SK-N-SH (cell line): ENCODE measurements around the gene ZC3HAV1L. TPM values are rescaled to one million over a fixed set of nuclear protein-coding genes. Genes with fewer than 3 reads are reported as not detected.

Experiments
- CTCF ChIA-PET: fragments of 300-600, 350-600 bp; formaldehyde crosslinking; extraction: SDS; loops from one replicate; lab custom pipeline; 2021; lab: Yijun Ruan, JAX
- POLR2A ChIA-PET: fragments of 350-600 bp; sonication (Branson Sonifier 250); formaldehyde crosslinking; extraction: SDS; loops from one replicate; lab custom pipeline; 2020; ENCODE audit warnings: antibody characterized with exemption, inconsistent platforms; lab: Yijun Ruan, JAX
- DNase-seq: peaks from one replicate; pipeline ENCODE4 v3.0.0; 2012
- H2AFZ ChIP-seq: fragments of 200-600 bp; sonication (generic); 2 replicates; pipeline ENCODE4 v1.8.1; 2016; ENCODE audit warnings: antibody characterized with exemption, mild to moderate bottlenecking, low read depth
- H3F3A ChIP-seq: fragments of 200-600 bp; sonication (generic); replicated peaks from 2 replicates; pipeline ENCODE3; 2016; ENCODE audit warnings: antibody characterized with exemption, mild to moderate bottlenecking; ENCODE audit not compliant: insufficient read depth
- H3K27ac ChIP-seq, 2 experiments: fragments of 200-500 bp in 1 of 2; fragments of 200-600 bp in 1 of 2; sonication (Bioruptor generic) in 1 of 2; sonication (generic), shearing (Covaris generic) in 1 of 2; 2 replicates each; pipeline versions ENCODE4 v1.5.1 to v1.6.1; 2014 to 2016; ENCODE audit warnings: low read depth in 2 of 2, inconsistent platforms in 1 of 2, low read length in 1 of 2, mild to moderate bottlenecking in 1 of 2, mixed read lengths in 1 of 2
- H3K27me3 ChIP-seq: fragments of 200-600 bp; sonication (generic), shearing (Covaris generic); 2 replicates; pipeline ENCODE4 v1.6.1; 2016; ENCODE audit warnings: mixed run types; ENCODE audit not compliant: insufficient read depth
- H3K36me3 ChIP-seq, 2 experiments: fragments of 200-500 bp in 1 of 2; fragments of 200-600 bp in 1 of 2; sonication (Bioruptor generic) in 1 of 2; sonication (generic) in 1 of 2; replicated peaks in 1 of 2; 2 replicates each; pipeline versions ENCODE3 to v1.5.1; 2014 to 2016; ENCODE audit warnings: low read length in 1 of 2, mild to moderate bottlenecking in 1 of 2; ENCODE audit not compliant: insufficient read depth in 2 of 2, control insufficient read depth in 1 of 2
- H3K4me1 ChIP-seq, 2 experiments: fragments of 200-500 bp in 1 of 2; fragments of 200-600 bp in 1 of 2; sonication (Bioruptor generic) in 1 of 2; sonication (generic), shearing (Covaris generic) in 1 of 2; 2 replicates each; pipeline versions ENCODE4 v1.5.1 to v1.6.1; 2014 to 2016; ENCODE audit warnings: low read depth in 1 of 2, low read length in 1 of 2, mixed run types in 1 of 2; ENCODE audit not compliant: insufficient read depth in 2 of 2, control insufficient read depth in 1 of 2
- H3K4me2 ChIP-seq: fragments of 200-600 bp; sonication (generic), shearing (Covaris generic); 2 replicates; pipeline ENCODE4 v1.6.1; 2017; ENCODE audit warnings: mixed run types
- H3K4me3 ChIP-seq, 2 experiments: fragments of 200-500 bp in 1 of 2; fragments of 200-600 bp in 1 of 2; sonication (Bioruptor generic) in 1 of 2; sonication (generic), shearing (Covaris generic) in 1 of 2; 2 replicates each; pipeline versions ENCODE4 v1.5.1 to v1.8.1; 2014 to 2016; ENCODE audit warnings: low read depth in 2 of 2, inconsistent platforms in 1 of 2, low read length in 1 of 2, mild to moderate bottlenecking in 1 of 2, mixed read lengths in 1 of 2, moderate library complexity in 1 of 2
- H3K79me2 ChIP-seq: fragments of 200-600 bp; sonication (generic); 2 replicates; pipeline ENCODE4 v1.8.1; 2017; ENCODE audit warnings: mild to moderate bottlenecking; ENCODE audit not compliant: insufficient read depth
- H3K9ac ChIP-seq: fragments of 200-600 bp; sonication (generic); 2 replicates; pipeline ENCODE4 v1.6.1; 2017; ENCODE audit warnings: mixed run types
- H3K9me2 ChIP-seq: fragments of 200-600 bp; sonication (generic); 2 replicates; pipeline ENCODE4 v1.6.1; 2017; ENCODE audit warnings: mixed run types
- H3K9me3 ChIP-seq: fragments of 200-600 bp; sonication (generic); 2 replicates; pipeline ENCODE4 v1.6.1; 2017; ENCODE audit warnings: mixed run types, mild to moderate bottlenecking, moderate library complexity
- H4K20me1 ChIP-seq: fragments of 200-600 bp; sonication (generic); 2 replicates; pipeline ENCODE4 v1.6.1; 2017; ENCODE audit warnings: mild to moderate bottlenecking, mixed run types; ENCODE audit not compliant: insufficient read depth
- CTCF ChIP-seq: fragments of 200-600 bp; sonication (generic); IDR thresholded peaks from 2 replicates; pipeline ENCODE4 v1.6.1; 2017; ENCODE audit warnings: antibody characterized with exemption, mild to moderate bottlenecking, moderate library complexity
- ELF1 ChIP-seq: IDR thresholded peaks from 2 replicates; pipeline ENCODE4 v1.4.0; 2012
- EP300 ChIP-seq, 2 experiments: IDR thresholded peaks; 2 replicates each; pipeline versions ENCODE4 v1.4.0 to v1.6.1; 2012; ENCODE audit warnings: borderline replicate concordance in 1 of 2, low read depth in 1 of 2, low read length in 1 of 2
- GABPA ChIP-seq: IDR thresholded peaks from 2 replicates; pipeline ENCODE4 v1.4.0; 2012; ENCODE audit warnings: low read depth, mild to moderate bottlenecking
- GATA2 ChIP-seq: sonication (generic); formaldehyde crosslinking; IDR thresholded peaks from 2 replicates; pipeline ENCODE4 v1.5.0; 2020; ENCODE audit warnings: mild to moderate bottlenecking, missing genetic modification reagents
- JUND ChIP-seq: IDR thresholded peaks from 2 replicates; pipeline ENCODE4 v1.4.0; 2012
- MAX ChIP-seq: IDR thresholded peaks from 2 replicates; pipeline ENCODE4 v1.4.0; 2012; ENCODE audit warnings: low read depth
- MXI1 ChIP-seq: IDR thresholded peaks from 2 replicates; pipeline ENCODE4 v1.6.1; 2012; ENCODE audit warnings: mild to moderate bottlenecking, low read depth, low read length, improper control_type of control experiment
- POLR2AphosphoS5 ChIP-seq: IDR thresholded peaks from 2 replicates; pipeline ENCODE4 v1.6.1; 2012; ENCODE audit warnings: low read depth, low read length
- RAD21 ChIP-seq: IDR thresholded peaks from 2 replicates; pipeline ENCODE4 v1.6.1; 2012; ENCODE audit warnings: mild to moderate bottlenecking, low read length
- REST ChIP-seq: IDR thresholded peaks from 2 replicates; pipeline ENCODE4 v1.6.1; 2012; ENCODE audit warnings: mild to moderate bottlenecking, low read depth, low read length, moderate library complexity
- RFX5 ChIP-seq: IDR thresholded peaks from 2 replicates; pipeline ENCODE4 v1.6.1; 2012; ENCODE audit warnings: mild to moderate bottlenecking, improper control_type of control experiment, low read length
- SIN3A ChIP-seq: IDR thresholded peaks from 2 replicates; pipeline ENCODE4 v1.6.1; 2012; ENCODE audit warnings: low read depth, mild to moderate bottlenecking, low read length, moderate library complexity, borderline replicate concordance
- TCF12 ChIP-seq: IDR thresholded peaks from 2 replicates; pipeline ENCODE4 v1.4.0; 2012
- YY1 ChIP-seq: IDR thresholded peaks from 2 replicates; pipeline ENCODE4 v1.4.0; 2012; ENCODE audit warnings: low read depth, mild to moderate bottlenecking
- ZBTB33 ChIP-seq: IDR thresholded peaks from 2 replicates; pipeline ENCODE4 v1.4.0; 2012; ENCODE audit warnings: low read depth, borderline replicate concordance
- WGBS: methylation state at CpG from one replicate; pipeline ENCODE4 v1.1.6; 2017; ENCODE audit warnings: low lambda C conversion rate; 5-methylcytosine and 5-hydroxymethylcytosine counted together
- polyA plus RNA-seq, 3 experiments: library from polyadenylated mRNA; depleted of rRNA; stranded (reverse); fragments of >200 nt; gene quantifications; 2 replicates each; pipeline ENCODE4 v1.2.3, GENCODE V29; 2012

ZC3HAV1L gene
- polyA plus RNA-seq, 1 of the 3 experiments (the other 2 are of a cell fraction) = 9.7 TPM

- Histone ChIP-seq H3K9me2 (no peaks in the 10 kb centered on the region), H3K27ac (no peak overlapping the region), H3K4me1 (no peaks in the 10 kb centered on the region), H2AFZ (no peak overlapping the region), H3K9me3 (no peaks in the 10 kb centered on the region), H4K20me1 (no peaks in the 10 kb centered on the region), H3K36me3 (peaks cover 51 to 65% of the 10 kb centered on the region in 2 experiments), H3K79me2 (no peaks in the 10 kb centered on the region), H3F3A (peaks cover 4% of the 10 kb centered on the region), H3K27me3 (no peaks in the 10 kb centered on the region), H3K9ac (no peak overlapping the region), H3K4me3 (no peak overlapping the region), H3K4me2 (no peak overlapping the region)
- TF ChIP-seq GATA2 (CRISPR knock-in tag) = no peak
- TF ChIP-seq MAX = no peak
- TF ChIP-seq EP300 (IDR thresholded peaks at IDR 0.05; ENCODE audit: borderline replicate concordance in 1 of 2, low read depth in 1 of 2, low read length in 1 of 2) = no peak
- TF ChIP-seq REST = no peak
- no peak for TF ChIP-seq YY1
- no peak for TF ChIP-seq RFX5
- TF ChIP-seq ELF1 = no peak
- TF ChIP-seq GABPA = no peak
- TF ChIP-seq RAD21 = no peak
- TF ChIP-seq POLR2AphosphoS5 = no peak
- TF ChIP-seq MXI1 = no peak
- no peak for TF ChIP-seq ZBTB33
- no peak for TF ChIP-seq SIN3A
- no peak for TF ChIP-seq CTCF
- no peak for TF ChIP-seq TCF12
- no peak for TF ChIP-seq JUND
- no peak for DNase-seq
- WGBS = 98% methylated on average over 8 of the region's 8 CpGs
- ChIA-PET CTCF (interaction anchor here (1.2 to 1.4 kb wide), 3 partner anchors 64 to 195 kb away, joined by 3 to 10 read pairs (median 6); no protein-coding TSS in a partner anchor), POLR2A (no interaction called here)
Observed at GRCh38 chr7:139080905-139081304, 45.1 kb upstream of the ZC3HAV1L start.
